ENCODE results near the gene ETNK2. TPM values are rescaled to one million over a fixed set of nuclear protein-coding genes. Genes with fewer than 3 reads are reported as not detected.

ETNK2 gene
- total and polyA plus RNA-seq, 2 of the 4 experiments (the other 2 are of a cell fraction) = 18.9 to 26.0 TPM

- TF ChIP-seq RAD21 (IDR thresholded peaks at IDR 0.05; ENCODE audit: low read length) = no peak
These were observed 26.8 kb upstream of the ETNK2 start (continued) for GRCh38 chr1:204178487-204179281.

GRCh38 chr1:204177133-204177532 is 25.3 kb upstream of the ETNK2 start:
- peak overlapping the region; percentile 72; the same call in 1 of the 2 replicates for H3K14ac ChIP-seq (replicated peaks; ENCODE audit: low read depth, low read length)
- peak overlapping the region; percentile 41; the same call in 1 of the 2 replicates for H3K4ac ChIP-seq (ENCODE audit: low read depth, low read length)
- H3K4me2 ChIP-seq (ENCODE audit: low read depth, low read length) = no peak overlapping the region
- 40% methylated on average over 4 of the region's 4 CpGs; no CpG with 5 or more reads in 1 of the 2 experiments for WGBS, 2 experiments (ENCODE audit: extremely low coverage in 2 of 2, insufficient read length in 1 of 2)
- H2AK9ac ChIP-seq (replicated peaks; ENCODE audit: low read depth, low read length, poor library complexity) = no peak overlapping the region
- no peak overlapping the region for H3K9ac ChIP-seq (ENCODE audit: low read depth, low read length)
- in situ Hi-C loops (cut with MboI; ENCODE audit: low sequenced_read_pairs) (no loop called here), intact Hi-C loops (cut with micrococcal nuclease) (no loop called here), dilution Hi-C loops (cut with HindIII; ENCODE audit: low sequenced_read_pairs, unreplicated experiment) (no loop called here)
- H3K18ac ChIP-seq (ENCODE audit: low read depth, low read length) = no peak overlapping the region
- no peak for TF ChIP-seq CHD1 (IDR thresholded peaks at IDR 0.05; ENCODE audit: low read depth, low read length)
- TF ChIP-seq, protein P1, sequence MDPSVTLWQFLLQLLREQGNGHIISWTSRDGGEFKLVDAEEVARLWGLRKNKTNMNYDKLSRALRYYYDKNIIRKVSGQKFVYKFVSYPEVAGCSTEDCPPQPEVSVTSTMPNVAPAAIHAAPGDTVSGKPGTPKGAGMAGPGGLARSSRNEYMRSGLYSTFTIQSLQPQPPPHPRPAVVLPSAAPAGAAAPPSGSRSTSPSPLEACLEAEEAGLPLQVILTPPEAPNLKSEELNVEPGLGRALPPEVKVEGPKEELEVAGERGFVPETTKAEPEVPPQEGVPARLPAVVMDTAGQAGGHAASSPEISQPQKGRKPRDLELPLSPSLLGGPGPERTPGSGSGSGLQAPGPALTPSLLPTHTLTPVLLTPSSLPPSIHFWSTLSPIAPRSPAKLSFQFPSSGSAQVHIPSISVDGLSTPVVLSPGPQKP (IDR thresholded peaks at IDR 0.05; ENCODE audit: borderline replicate concordance, low read depth, low read length) = no peak
- no peak for TF ChIP-seq MXI1 (IDR thresholded peaks at IDR 0.05; ENCODE audit: borderline replicate concordance, low read depth, low read length)
- no peak for TF ChIP-seq MAFK (IDR thresholded peaks at IDR 0.05; ENCODE audit: low read depth, low read length)
- TF ChIP-seq NFE2L2 (IDR thresholded peaks at IDR 0.05; ENCODE audit: low read depth, low read length) = no peak
- TF ChIP-seq RCOR1 (IDR thresholded peaks at IDR 0.05; ENCODE audit: insufficient replicate concordance, low read length) = no peak
- TF ChIP-seq POLR2A (IDR thresholded peaks at IDR 0.05; ENCODE audit: low read depth, low read length) = no peak
- no peak for TF ChIP-seq FOS (IDR thresholded peaks at IDR 0.05; ENCODE audit: low read depth, low read length)
- TF ChIP-seq BHLHE40 (IDR thresholded peaks at IDR 0.05; ENCODE audit: low read depth, low read length) = no peak
- TF ChIP-seq SMC3 (IDR thresholded peaks at IDR 0.05; ENCODE audit: low read depth, low read length) = no peak
- no peak for TF ChIP-seq RFX5 (IDR thresholded peaks at IDR 0.05; ENCODE audit: low read depth, low read length)
- no peak for TF ChIP-seq MAZ (IDR thresholded peaks at IDR 0.05; ENCODE audit: borderline replicate concordance, low read depth, low read length)
- no peak overlapping the region; the same call in 1 of the 2 replicates for H4K91ac ChIP-seq (ENCODE audit: insufficient read depth, low read depth, low read length)
- H3K27me3 ChIP-seq (ENCODE audit: control insufficient read depth, insufficient read depth, low read length) = no peaks in the 10 kb centered on the region
- BruUV-seq (replicated peaks) = no TSS peak
- H3K4me1 ChIP-seq (ENCODE audit: control insufficient read depth, insufficient read depth, low read length) = peaks cover 2% of the 10 kb centered on the region; the same call in 1 of the 2 replicates
- H4K5ac ChIP-seq (ENCODE audit: low read depth, low read length) = no peak overlapping the region
- no peak overlapping the region for H3K4me3 ChIP-seq (ENCODE audit: insufficient read depth, low read depth, low read length)
- no peaks in the 10 kb centered on the region for H4K20me1 ChIP-seq (ENCODE audit: insufficient read depth, low read length)
- H2BK120ac ChIP-seq (ENCODE audit: low read depth, low read length) = peak overlapping the region; percentile 65; the same call in 1 of the 2 replicates
- H2AK5ac ChIP-seq (ENCODE audit: low read depth, low read length) = peak overlapping the region; percentile 49
- POLR2A ChIA-PET (ENCODE audit: unreplicated experiment) = no interaction called here
- peaks cover 13% of the 10 kb centered on the region for H3K9me1 ChIP-seq (ENCODE audit: insufficient read depth, low read length)
- peak overlapping the region; percentile 80; the same call in 1 of the 2 replicates for H2BK20ac ChIP-seq (ENCODE audit: low read depth, low read length)
- no peak for ATAC-seq (ENCODE audit: low read depth)
- no peak overlapping the region for H3K27ac ChIP-seq (ENCODE audit: insufficient read depth, low read length)
- no peaks in the 10 kb centered on the region for H3K9me3 ChIP-seq (ENCODE audit: control insufficient read depth, insufficient read depth, low read length)
- DNase-seq = peak; percentile 58
- CTCF ChIA-PET = no interaction called here
- peak overlapping the region; percentile 45; the same call in 1 of the 2 replicates for H3K23ac ChIP-seq (ENCODE audit: low read depth, low read length)
- no peak overlapping the region for H2BK5ac ChIP-seq (ENCODE audit: low read depth, low read length, poor library complexity, severe bottlenecking)
- 0 out of 4 replicates have a peak, but pooled peaks cover 0 to 3% of the 10 kb centered on the region in 2 experiments for H3K79me1 ChIP-seq (ENCODE audit: low read depth in 1 of 2, low read length in 2 of 2)
- H2AFZ ChIP-seq (replicated peaks; ENCODE audit: low read length, poor library complexity) = peak overlapping the region; percentile 33
- H3K36me3 ChIP-seq (ENCODE audit: control insufficient read depth, insufficient read depth, low read length) = no peaks in the 10 kb centered on the region
- H4K8ac ChIP-seq (ENCODE audit: low read depth in 2 of 2, low read length in 2 of 2) = peak overlapping the region in 1 of 2 experiments; percentile 66; a peak in 1 of 4 replicates
- no peak overlapping the region for H3K56ac ChIP-seq (ENCODE audit: extremely low read depth, insufficient read depth, low read length)
- peak overlapping the region; percentile 76; the same call in 2 of the 3 replicates for H2BK15ac ChIP-seq (ENCODE audit: low read depth, low read length)
